ENCODE data around the gene ZNF284. TPM values are rescaled to one million over a fixed set of nuclear protein-coding genes. Genes with fewer than 3 reads are reported as not detected.

ZNF284 gene
- total and polyA plus RNA-seq, 4 donors: 1.0 to 3.7 (median 2.4) TPM

DNA sequence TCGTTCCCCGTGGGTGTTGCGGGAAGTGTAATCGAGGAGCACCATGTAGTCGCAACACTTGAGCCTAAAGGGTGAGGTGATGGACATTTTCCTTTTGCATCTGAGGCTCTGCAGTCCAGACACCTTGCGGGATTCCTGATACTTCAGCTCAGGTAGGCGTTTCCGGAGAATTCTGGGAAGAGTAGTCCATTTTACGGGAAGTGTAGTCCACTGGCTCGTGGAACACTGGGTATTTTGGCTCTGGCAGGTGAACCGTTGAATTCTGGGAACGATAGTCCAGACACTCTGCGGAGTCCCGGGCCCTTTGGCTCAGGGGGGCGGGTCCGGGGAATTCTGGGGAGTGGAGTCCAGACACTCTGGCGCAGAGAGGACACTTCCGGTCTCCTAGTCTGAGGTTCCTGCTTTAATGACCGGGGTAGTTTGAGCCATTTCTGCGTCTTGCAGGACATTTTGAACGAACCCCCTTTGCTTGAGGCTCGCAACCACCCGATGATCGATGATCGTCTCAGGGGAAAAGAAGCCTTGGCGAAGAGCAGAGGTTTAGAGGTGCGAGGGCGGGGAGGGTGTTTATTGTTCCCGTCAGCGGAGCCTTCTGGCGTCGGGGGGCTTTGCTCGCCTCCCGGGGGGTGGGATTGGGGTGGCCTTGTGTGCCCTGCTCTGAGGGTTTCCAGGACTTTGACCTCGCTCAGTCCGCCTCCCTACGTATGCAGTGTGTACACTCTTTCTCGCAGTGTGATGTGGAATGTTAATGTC lies 20.1 kb upstream of the ZNF284 start, which contains the start of gene ZNF223:
ZNF223 (plus strand) TSS at position 387 of the 753 bp plus-strand sequence. CDS start 3,141 bp downstream, outside the sequence.
- Histone ChIP-seq H3K9me3 (ENCODE audit: control insufficient read depth, low read length) (peaks cover 2% of the 10 kb centered on the region), H3K36me3 (ENCODE audit: control insufficient read depth in 1 of 2, insufficient read depth in 2 of 2, low read length in 1 of 2) (peaks cover 0 to 2% of the 10 kb centered on the region in 2 donors), H3K27me3 (ENCODE audit: control insufficient read depth in 1 of 2, insufficient read depth in 2 of 2, low read length in 1 of 2) (no peaks in the 10 kb centered on the region), H3K4me3 (ENCODE audit: low read length in 2 of 2) (peak within 1 kb of the TSS; percentile 54 to 83), H3K4me1 (ENCODE audit: control insufficient read depth in 1 of 2, insufficient read depth in 2 of 2, low read length in 2 of 2) (peaks cover 0 to 2% of the 10 kb centered on the region in 2 donors), H3K27ac (ENCODE audit: low read depth in 1 of 2, low read length in 2 of 2) (peak within 1 kb of the TSS in 1 of 2 donors; percentile 42)
- peak; percentile 99 for ATAC-seq (ENCODE audit: low FRiP score)
- 1% methylated on average over 38 of the region's 38 CpGs for WGBS, 2 donors
- intact Hi-C loops (cut with DNase I): loop anchor here (2.0 to 5.0 kb wide), 2 partner anchors 27 to 50 kb away; partner anchors contain the start of genes ZNF222 (in 1 of the 2) and ZNF230 (in 1 of the 2)
- peak; percentile 96 to 97 for DNase-seq

DNA sequence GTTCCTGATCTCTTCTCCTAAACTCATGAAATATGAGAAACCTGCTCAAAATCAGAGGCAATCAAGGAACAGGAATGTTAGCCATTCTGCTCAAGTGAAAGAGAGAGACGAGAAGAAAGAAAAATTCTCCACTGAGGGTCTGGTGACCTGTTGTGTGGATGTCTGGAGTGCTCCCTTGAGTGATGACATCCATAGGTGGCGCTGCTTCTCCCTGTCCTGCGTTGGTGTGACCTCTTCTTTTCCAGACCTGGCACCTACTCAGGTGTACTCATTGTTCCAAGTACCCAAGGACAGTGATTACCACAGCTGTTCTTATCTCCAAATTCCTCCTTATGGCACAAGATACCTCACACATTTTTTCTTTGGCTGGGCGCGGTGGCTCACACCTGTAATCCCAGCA lies 16.1 kb upstream of the ZNF284 start:
- H3K9me3 ChIP-seq (ENCODE audit: control insufficient read depth, low read length): peaks cover 5% of the 10 kb centered on the region
- ATAC-seq (ENCODE audit: low FRiP score) (no peak), DNase-seq (no peak)
- H3K4me1 ChIP-seq (ENCODE audit: control insufficient read depth in 1 of 2, insufficient read depth in 2 of 2, low read length in 2 of 2): peaks cover 0 to 2% of the 10 kb centered on the region in 2 donors
- no peak overlapping the region for H3K4me3 ChIP-seq (ENCODE audit: low read length in 2 of 2)
- H3K27me3 ChIP-seq (ENCODE audit: control insufficient read depth in 1 of 2, insufficient read depth in 2 of 2, low read length in 1 of 2): no peaks in the 10 kb centered on the region
- intact Hi-C loops (cut with DNase I): no loop called here
- WGBS, 2 donors: 95 to 100% methylated on average over 5 of the region's 5 CpGs
- peaks cover 10 to 11% of the 10 kb centered on the region in 2 donors for H3K36me3 ChIP-seq (ENCODE audit: control insufficient read depth in 1 of 2, insufficient read depth in 2 of 2, low read length in 1 of 2)
- no peak overlapping the region for H3K27ac ChIP-seq (ENCODE audit: low read depth in 1 of 2, low read length in 2 of 2)

DNA sequence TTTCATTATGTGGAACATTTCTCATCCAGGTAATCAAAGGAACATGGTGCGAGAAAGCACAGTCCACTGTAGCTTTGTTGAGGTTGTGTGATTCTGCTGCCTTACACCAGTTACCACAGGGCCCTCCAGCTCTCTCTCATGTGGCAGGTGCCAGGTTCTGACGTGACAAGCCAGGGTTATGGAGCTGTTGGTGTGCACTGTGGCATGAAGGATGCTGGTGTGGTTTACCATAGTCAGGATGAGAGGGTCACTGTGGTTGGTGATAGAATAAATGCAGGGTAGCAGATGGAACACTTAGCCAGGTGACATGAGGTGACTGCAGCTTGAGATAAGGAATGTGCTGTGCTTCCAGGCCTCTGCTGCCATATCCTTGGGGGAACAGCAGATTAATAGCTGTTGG lies 12.7 kb upstream of the ZNF284 start:
- H3K27ac ChIP-seq (ENCODE audit: low read depth in 1 of 2, low read length in 2 of 2): no peak overlapping the region
- 92 to 96% methylated on average over 2 of the region's 2 CpGs for WGBS, 2 donors
- H3K4me3 ChIP-seq (ENCODE audit: low read length in 2 of 2): no peak overlapping the region
- H3K4me1 ChIP-seq (ENCODE audit: control insufficient read depth in 1 of 2, insufficient read depth in 2 of 2, low read length in 2 of 2): no peaks in the 10 kb centered on the region
- no peaks in the 10 kb centered on the region for H3K27me3 ChIP-seq (ENCODE audit: control insufficient read depth in 1 of 2, insufficient read depth in 2 of 2, low read length in 1 of 2)
- peaks cover 14% of the 10 kb centered on the region for H3K9me3 ChIP-seq (ENCODE audit: control insufficient read depth, low read length)
- no peak for DNase-seq
- ATAC-seq (ENCODE audit: low FRiP score): no peak
- peaks cover 21 to 29% of the 10 kb centered on the region in 2 donors for H3K36me3 ChIP-seq (ENCODE audit: control insufficient read depth in 1 of 2, insufficient read depth in 2 of 2, low read length in 1 of 2)
- intact Hi-C loops (cut with DNase I): no loop called here

DNA sequence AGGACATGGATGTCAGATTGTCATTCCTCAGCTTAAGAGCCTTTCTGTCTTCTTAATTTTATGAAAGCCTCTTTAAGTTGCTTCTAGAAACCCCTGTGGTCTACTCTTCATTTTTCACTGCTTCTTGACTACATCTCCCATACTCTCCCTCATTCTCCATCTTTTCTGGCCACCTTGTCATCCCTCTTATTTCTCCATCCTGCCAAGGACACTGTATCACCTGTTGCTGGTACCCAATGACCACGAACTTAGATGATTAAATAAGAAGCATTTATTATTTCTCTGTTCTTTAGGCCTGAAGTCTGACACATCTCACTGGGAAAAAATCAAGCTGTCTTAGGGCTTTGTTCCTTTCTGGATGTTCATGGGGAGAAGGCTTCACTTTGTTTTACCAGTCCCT lies 10.9 kb upstream of the ZNF284 start:
- no peak overlapping the region for H3K4me3 ChIP-seq (ENCODE audit: low read length in 2 of 2)
- no peak for ATAC-seq (ENCODE audit: low FRiP score)
- H3K9me3 ChIP-seq (ENCODE audit: control insufficient read depth, low read length): peaks cover 21% of the 10 kb centered on the region
- intact Hi-C loops (cut with DNase I): no loop called here
- H3K36me3 ChIP-seq (ENCODE audit: control insufficient read depth in 1 of 2, insufficient read depth in 2 of 2, low read length in 1 of 2): peaks cover 27 to 30% of the 10 kb centered on the region in 2 donors
- H3K27me3 ChIP-seq (ENCODE audit: control insufficient read depth in 1 of 2, insufficient read depth in 2 of 2, low read length in 1 of 2): no peaks in the 10 kb centered on the region
- H3K27ac ChIP-seq (ENCODE audit: low read depth in 1 of 2, low read length in 2 of 2): no peak overlapping the region
- WGBS, 2 donors: 89 to 97% methylated on average over 1 of the region's 1 CpG
- no peaks in the 10 kb centered on the region for H3K4me1 ChIP-seq (ENCODE audit: control insufficient read depth in 1 of 2, insufficient read depth in 2 of 2, low read length in 2 of 2)
- DNase-seq: no peak

DNA sequence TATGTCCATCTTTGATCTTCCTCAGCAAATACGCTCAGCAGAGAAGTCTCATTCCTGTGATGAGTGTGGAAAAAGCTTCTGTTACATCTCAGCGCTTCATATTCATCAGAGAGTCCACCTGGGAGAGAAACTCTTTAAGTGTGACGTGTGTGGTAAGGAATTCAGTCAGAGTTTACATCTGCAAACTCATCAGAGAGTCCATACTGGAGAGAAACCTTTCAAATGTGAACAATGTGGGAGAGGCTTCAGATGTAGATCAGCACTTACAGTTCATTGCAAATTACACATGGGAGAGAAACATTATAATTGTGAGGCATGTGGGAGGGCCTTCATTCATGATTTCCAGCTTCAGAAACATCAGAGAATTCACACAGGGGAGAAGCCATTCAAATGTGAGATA lies 5.7 kb upstream of the ZNF284 start:
- peaks cover 23 to 25% of the 10 kb centered on the region in 2 donors for H3K36me3 ChIP-seq (ENCODE audit: control insufficient read depth in 1 of 2, insufficient read depth in 2 of 2, low read length in 1 of 2)
- WGBS, 2 donors: 75 to 82% methylated on average over 3 of the region's 3 CpGs

DNA sequence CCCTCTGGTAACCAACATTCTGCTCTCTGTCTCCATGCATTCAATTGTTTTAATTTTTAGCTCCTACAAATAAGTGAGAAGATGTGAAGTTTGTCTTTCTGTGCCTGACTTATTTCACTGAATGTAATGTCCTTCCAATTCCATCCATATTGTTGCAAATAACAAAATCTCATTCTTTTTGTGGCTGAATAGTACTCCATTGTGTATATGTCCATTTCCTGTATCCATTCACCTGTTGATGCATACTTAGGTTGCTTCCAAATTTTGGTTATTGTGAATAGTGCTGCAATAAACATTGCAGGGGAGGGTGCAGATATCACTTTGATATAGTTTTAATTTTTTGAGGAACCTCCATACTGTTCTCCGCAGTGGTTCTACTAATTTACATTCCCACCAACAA lies 2.5 kb upstream of the ZNF284 start:
- no peak overlapping the region for H3K4me3 ChIP-seq (ENCODE audit: low read length in 2 of 2)
- ATAC-seq (ENCODE audit: low FRiP score) (no peak), DNase-seq (no peak)
- no peaks in the 10 kb centered on the region for H3K27me3 ChIP-seq (ENCODE audit: control insufficient read depth in 1 of 2, insufficient read depth in 2 of 2, low read length in 1 of 2)
- H3K9me3 ChIP-seq (ENCODE audit: control insufficient read depth, low read length): peaks cover 19% of the 10 kb centered on the region
- H3K36me3 ChIP-seq (ENCODE audit: control insufficient read depth in 1 of 2, insufficient read depth in 2 of 2, low read length in 1 of 2): peaks cover 11 to 16% of the 10 kb centered on the region in 2 donors
- WGBS, 2 donors: 91 to 96% methylated on average over 1 of the region's 1 CpG
- peaks cover 0 to 5% of the 10 kb centered on the region in 2 donors for H3K4me1 ChIP-seq (ENCODE audit: control insufficient read depth in 1 of 2, insufficient read depth in 2 of 2, low read length in 2 of 2)
- no peak overlapping the region for H3K27ac ChIP-seq (ENCODE audit: low read depth in 1 of 2, low read length in 2 of 2)
- intact Hi-C loops (cut with DNase I): no loop called here

More for the DNA sequence above, 5.7 kb upstream of the ZNF284 start:
- H3K4me3 ChIP-seq (ENCODE audit: low read length in 2 of 2): no peak overlapping the region
- H3K4me1 ChIP-seq (ENCODE audit: control insufficient read depth in 1 of 2, insufficient read depth in 2 of 2, low read length in 2 of 2): no peaks in the 10 kb centered on the region
- no peaks in the 10 kb centered on the region for H3K27me3 ChIP-seq (ENCODE audit: control insufficient read depth in 1 of 2, insufficient read depth in 2 of 2, low read length in 1 of 2)
- ATAC-seq (ENCODE audit: low FRiP score) (no peak), DNase-seq (no peak)
- intact Hi-C loops (cut with DNase I): no loop called here
- no peak overlapping the region for H3K27ac ChIP-seq (ENCODE audit: low read depth in 1 of 2, low read length in 2 of 2)
- H3K9me3 ChIP-seq (ENCODE audit: control insufficient read depth, low read length): peaks cover 26% of the 10 kb centered on the region

DNA sequence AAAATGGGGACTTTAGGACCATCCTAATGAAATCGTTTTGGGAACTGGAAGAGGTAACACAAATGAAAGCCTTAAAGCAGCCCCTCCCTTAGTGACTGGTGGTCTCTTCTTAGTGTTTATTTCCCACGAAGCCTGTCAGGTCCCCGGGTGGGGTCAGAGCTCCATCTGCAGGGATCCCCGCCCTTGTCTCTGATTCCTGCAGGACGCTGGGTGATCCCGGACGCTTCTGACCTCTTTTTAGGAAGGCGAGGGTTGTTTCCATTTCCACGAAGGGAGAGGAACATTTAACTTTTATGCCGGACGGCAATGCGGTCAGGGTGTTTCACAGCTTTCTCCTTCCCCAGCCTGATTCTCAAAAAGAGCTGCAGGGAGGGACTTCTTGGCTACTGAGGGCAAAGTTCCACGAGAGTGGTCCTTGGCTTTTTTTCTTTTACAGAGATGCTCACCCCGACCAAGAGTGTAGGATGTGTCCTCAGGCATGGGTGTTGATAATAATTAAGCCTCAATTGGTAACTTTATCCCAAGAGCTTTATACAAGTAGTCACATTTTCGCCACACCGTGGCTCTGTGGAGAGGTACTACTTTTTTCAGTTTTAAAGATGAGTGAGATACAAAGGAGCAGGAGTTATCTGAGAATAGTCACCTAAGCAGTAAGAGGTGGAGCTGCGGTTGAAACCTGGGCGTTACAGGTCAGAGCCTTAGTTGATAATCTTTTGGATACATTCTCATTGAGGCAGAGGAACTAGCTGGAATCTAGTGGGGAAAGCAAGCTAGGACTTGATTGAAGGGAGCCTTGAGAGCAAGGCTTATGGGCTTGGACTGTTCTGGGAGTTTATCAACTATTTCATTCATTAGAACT lies 813 bp downstream of the ZNF284 start:
- Histone ChIP-seq H3K4me3 (ENCODE audit: low read length in 2 of 2) (peak overlapping the region; percentile 42 to 95), H3K27me3 (ENCODE audit: control insufficient read depth in 1 of 2, insufficient read depth in 2 of 2, low read length in 1 of 2) (no peaks in the 10 kb centered on the region), H3K4me1 (ENCODE audit: control insufficient read depth in 1 of 2, insufficient read depth in 2 of 2, low read length in 2 of 2) (peaks cover 0 to 5% of the 10 kb centered on the region in 2 donors), H3K9me3 (ENCODE audit: control insufficient read depth, low read length) (no peaks in the 10 kb centered on the region), H3K36me3 (ENCODE audit: control insufficient read depth in 1 of 2, insufficient read depth in 2 of 2, low read length in 1 of 2) (no peaks in the 10 kb centered on the region), H3K27ac (ENCODE audit: low read depth in 1 of 2, low read length in 2 of 2) (no peak overlapping the region)
- no peak for DNase-seq
- 18 to 20% methylated on average over 18 of the region's 18 CpGs for WGBS, 2 donors
- ATAC-seq (ENCODE audit: low FRiP score): no peak
- intact Hi-C loops (cut with DNase I): no loop called here

DNA sequence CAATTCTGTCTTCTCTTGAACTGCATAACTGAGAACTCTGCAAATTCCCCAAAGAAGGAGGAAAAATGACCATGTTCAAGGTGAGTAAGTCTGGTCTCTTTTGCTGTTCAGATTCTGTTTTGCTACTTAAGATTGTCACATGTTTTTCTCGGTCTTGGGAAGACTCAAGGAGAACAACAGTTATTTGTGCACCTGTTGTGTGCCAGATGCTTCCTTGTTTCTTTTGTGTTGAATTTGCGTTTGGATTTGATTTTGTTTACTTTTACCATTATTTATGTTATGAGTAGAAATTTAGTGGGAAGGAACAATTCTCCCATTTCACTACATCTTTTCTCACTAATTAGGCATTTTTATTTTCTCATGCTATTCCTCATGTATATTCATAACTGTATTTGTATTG lies 4.4 kb downstream of the ZNF284 start:
- Histone ChIP-seq H3K36me3 (ENCODE audit: control insufficient read depth in 1 of 2, insufficient read depth in 2 of 2, low read length in 1 of 2) (peaks cover 3 to 4% of the 10 kb centered on the region in 2 donors), H3K9me3 (ENCODE audit: control insufficient read depth, low read length) (no peaks in the 10 kb centered on the region), H3K27me3 (ENCODE audit: control insufficient read depth in 1 of 2, insufficient read depth in 2 of 2, low read length in 1 of 2) (no peaks in the 10 kb centered on the region), H3K4me3 (ENCODE audit: low read length in 2 of 2) (no peak overlapping the region), H3K27ac (ENCODE audit: low read depth in 1 of 2, low read length in 2 of 2) (no peak overlapping the region), H3K4me1 (ENCODE audit: control insufficient read depth in 1 of 2, insufficient read depth in 2 of 2, low read length in 2 of 2) (peaks cover 0 to 5% of the 10 kb centered on the region in 2 donors)
- ATAC-seq (ENCODE audit: low FRiP score) (no peak), DNase-seq (no peak)
- intact Hi-C loops (cut with DNase I): no loop called here
- WGBS, 2 donors: 87 to 88% methylated on average over 2 of the region's 2 CpGs
